ENCODE measurements around the gene ACVR1C. TPM values are rescaled to one million over a fixed set of nuclear protein-coding genes. Genes with fewer than 3 reads are reported as not detected.

Gene ACVR1C
- polyA plus RNA-seq, 3 donors, result 0.05 TPM; not detected in 2

DNA sequence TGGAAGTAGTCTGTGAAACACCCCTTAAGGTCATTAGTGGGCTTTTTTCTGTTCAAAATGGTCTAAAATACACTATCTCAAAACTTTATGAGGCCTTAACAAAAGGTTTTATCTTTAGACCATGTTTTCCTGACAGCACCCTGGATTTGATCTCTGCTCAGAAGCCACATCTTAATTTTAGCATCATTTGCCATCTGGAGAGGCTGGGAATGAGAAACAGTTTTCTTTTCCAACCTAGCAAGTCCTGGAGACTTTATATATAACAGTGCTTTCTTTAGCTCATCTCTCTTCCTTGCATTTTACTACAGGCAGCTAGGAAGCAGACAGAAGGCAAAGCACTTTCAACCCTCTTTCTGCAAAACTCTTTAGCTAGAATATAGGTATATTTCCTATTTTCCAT is 122.1 kb downstream of the ACVR1C start:
- Histone ChIP-seq H3K36me3 (replicated peaks in 1 of 2; ENCODE audit: control insufficient read depth in 1 of 2, insufficient read depth in 2 of 2, low read length in 2 of 2) (no peaks in the 10 kb centered on the region), H3K4me1 (ENCODE audit: control insufficient read depth in 1 of 2, insufficient read depth in 2 of 2, low read length in 2 of 2) (peaks cover 5 to 10% of the 10 kb centered on the region in 2 donors), H3K27me3 (ENCODE audit: control insufficient read depth in 2 of 2, insufficient read depth in 2 of 2, low read length in 2 of 2) (no peaks in the 10 kb centered on the region), H3K79me2 (ENCODE audit: insufficient read depth, low read length) (no peaks in the 10 kb centered on the region), H2AFZ (ENCODE audit: insufficient read depth, low read depth, low read length, poor library complexity, severe bottlenecking) (no peak overlapping the region), H3K4me2 (replicated peaks; ENCODE audit: extremely low read depth, low read length, poor library complexity, severe bottlenecking) (no peak overlapping the region), H3K9me3 (replicated peaks in 1 of 2; ENCODE audit: control insufficient read depth in 1 of 2, insufficient read depth in 1 of 2, low read length in 2 of 2) (no peaks in the 10 kb centered on the region), H4K20me1 (ENCODE audit: insufficient read depth, low read length) (no peaks in the 10 kb centered on the region), H3K27ac (ENCODE audit: low read depth in 1 of 2, low read length in 2 of 2) (no peak overlapping the region), H3K4me3 (replicated peaks in 1 of 3; ENCODE audit: low read depth in 2 of 3, low read length in 3 of 3) (no peak overlapping the region), H3K9ac (ENCODE audit: insufficient read depth, low read length, poor library complexity, severe bottlenecking) (no peak overlapping the region)
- Mint-ChIP-seq H3K27ac (no peak overlapping the region), H3K27me3 (ENCODE audit: low read depth in 3 of 3) (peaks cover 0 to 2% (median 1%) of the 10 kb centered on the region in 3 donors), H3K4me1 (peaks cover 7% of the 10 kb centered on the region), H3K9me3 (peaks cover 0 to 12% (median 5%) of the 10 kb centered on the region in 7 donors), H3K36me3 (no peaks in the 10 kb centered on the region), H3K4me3 (no peak overlapping the region)
- DNase-seq, result no peak
- TF ChIP-seq, protein P1, sequence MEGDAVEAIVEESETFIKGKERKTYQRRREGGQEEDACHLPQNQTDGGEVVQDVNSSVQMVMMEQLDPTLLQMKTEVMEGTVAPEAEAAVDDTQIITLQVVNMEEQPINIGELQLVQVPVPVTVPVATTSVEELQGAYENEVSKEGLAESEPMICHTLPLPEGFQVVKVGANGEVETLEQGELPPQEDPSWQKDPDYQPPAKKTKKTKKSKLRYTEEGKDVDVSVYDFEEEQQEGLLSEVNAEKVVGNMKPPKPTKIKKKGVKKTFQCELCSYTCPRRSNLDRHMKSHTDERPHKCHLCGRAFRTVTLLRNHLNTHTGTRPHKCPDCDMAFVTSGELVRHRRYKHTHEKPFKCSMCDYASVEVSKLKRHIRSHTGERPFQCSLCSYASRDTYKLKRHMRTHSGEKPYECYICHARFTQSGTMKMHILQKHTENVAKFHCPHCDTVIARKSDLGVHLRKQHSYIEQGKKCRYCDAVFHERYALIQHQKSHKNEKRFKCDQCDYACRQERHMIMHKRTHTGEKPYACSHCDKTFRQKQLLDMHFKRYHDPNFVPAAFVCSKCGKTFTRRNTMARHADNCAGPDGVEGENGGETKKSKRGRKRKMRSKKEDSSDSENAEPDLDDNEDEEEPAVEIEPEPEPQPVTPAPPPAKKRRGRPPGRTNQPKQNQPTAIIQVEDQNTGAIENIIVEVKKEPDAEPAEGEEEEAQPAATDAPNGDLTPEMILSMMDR (IDR thresholded peaks at IDR 0.05), result no peak
- intact Hi-C loops (cut with micrococcal nuclease), result no loop called here

DNA sequence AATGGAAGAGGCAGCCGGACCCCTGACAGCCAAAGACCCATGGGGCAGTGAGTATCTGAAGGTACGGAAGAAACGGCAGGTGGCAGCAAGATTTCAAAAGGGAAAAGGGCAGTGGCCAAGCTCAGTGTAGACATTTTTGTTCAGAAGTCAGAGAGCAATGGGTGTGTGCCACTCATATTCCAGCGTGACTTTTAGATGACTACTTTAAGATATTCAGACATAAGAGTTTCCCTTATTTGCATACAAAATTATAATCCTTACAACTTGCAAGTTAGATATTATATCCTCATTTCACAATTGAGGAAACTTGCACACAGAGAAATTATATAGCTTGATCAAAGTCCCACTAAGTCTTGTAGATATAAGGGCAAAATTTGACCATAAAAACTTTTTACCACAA is 124.0 kb downstream of the ACVR1C start:
- no peaks in the 10 kb centered on the region for H3K36me3 Mint-ChIP-seq
- no peak overlapping the region for H3K27ac ChIP-seq (ENCODE audit: low read depth in 1 of 2, low read length in 2 of 2)
- H3K36me3 ChIP-seq (replicated peaks in 1 of 2; ENCODE audit: control insufficient read depth in 1 of 2, insufficient read depth in 2 of 2, low read length in 2 of 2), result no peaks in the 10 kb centered on the region
- DNase-seq, result no peak
- no peaks in the 10 kb centered on the region for H3K27me3 ChIP-seq (ENCODE audit: control insufficient read depth in 2 of 2, insufficient read depth in 2 of 2, low read length in 2 of 2)
- H3K4me2 ChIP-seq (replicated peaks; ENCODE audit: extremely low read depth, low read length, poor library complexity, severe bottlenecking), result no peak overlapping the region
- H3K27ac Mint-ChIP-seq, result no peak overlapping the region
- intact Hi-C loops (cut with micrococcal nuclease), result no loop called here
- no peaks in the 10 kb centered on the region for H3K79me2 ChIP-seq (ENCODE audit: insufficient read depth, low read length)
- H4K20me1 ChIP-seq (ENCODE audit: insufficient read depth, low read length), result no peaks in the 10 kb centered on the region
- TF ChIP-seq, protein P1 (IDR thresholded peaks at IDR 0.05), result no peak
- H3K27me3 Mint-ChIP-seq (ENCODE audit: low read depth in 3 of 3), result peaks cover 0 to 2% (median 1%) of the 10 kb centered on the region in 3 donors
- H3K4me1 Mint-ChIP-seq, result peaks cover 24% of the 10 kb centered on the region
- H3K4me3 Mint-ChIP-seq, result no peak overlapping the region
- H3K9me3 ChIP-seq (replicated peaks in 1 of 2; ENCODE audit: control insufficient read depth in 1 of 2, insufficient read depth in 1 of 2, low read length in 2 of 2), result no peaks in the 10 kb centered on the region
- H3K4me1 ChIP-seq (ENCODE audit: control insufficient read depth in 1 of 2, insufficient read depth in 2 of 2, low read length in 2 of 2), result peaks cover 8 to 25% of the 10 kb centered on the region in 2 donors
- WGBS (ENCODE audit: insufficient coverage), result 97% methylated on average over 3 of the region's 4 CpGs
- peaks cover 0 to 12% (median 7%) of the 10 kb centered on the region in 7 donors for H3K9me3 Mint-ChIP-seq
- no peak overlapping the region for H3K9ac ChIP-seq (ENCODE audit: insufficient read depth, low read length, poor library complexity, severe bottlenecking)
- no peak overlapping the region for H2AFZ ChIP-seq (ENCODE audit: insufficient read depth, low read depth, low read length, poor library complexity, severe bottlenecking)
- no peak overlapping the region for H3K4me3 ChIP-seq (replicated peaks in 1 of 3; ENCODE audit: low read depth in 2 of 3, low read length in 3 of 3)

Measured in CD14-positive monocyte (primary cell).